Neuronal stem cell (in vitro differentiated cells): ENCODE measurements around the gene SYNPO.

Source experiments
- DNase-seq: peaks from one replicate; pipeline ENCODE4 v3.0.0-alpha.2; 2013; ENCODE audit warnings: low spot score
- H2AFZ ChIP-seq: one replicate; pipeline ENCODE4 v1.6.1; 2013; ENCODE audit warnings: mild to moderate bottlenecking, low read length, inconsistent platforms
- H2AK5ac ChIP-seq: 2 replicates; pipeline ENCODE4 v1.6.1; 2013; ENCODE audit warnings: low read depth, mild to moderate bottlenecking, inconsistent platforms, low read length, moderate library complexity, mixed read lengths
- H2BK120ac ChIP-seq: 2 replicates; pipeline ENCODE4 v1.6.1; 2013; ENCODE audit warnings: low read depth, mild to moderate bottlenecking, inconsistent platforms, low read length, moderate library complexity, mixed read lengths
- H2BK12ac ChIP-seq: one replicate; pipeline ENCODE4 v1.6.1; 2013; ENCODE audit warnings: low read length, inconsistent platforms
- H2BK15ac ChIP-seq: 2 replicates; pipeline ENCODE4 v1.6.1; 2013; ENCODE audit warnings: mild to moderate bottlenecking, low read length, inconsistent platforms, mixed read lengths
- H2BK5ac ChIP-seq: one replicate; pipeline ENCODE4 v1.6.1; 2013; ENCODE audit warnings: inconsistent platforms, mild to moderate bottlenecking, low read length, moderate library complexity
- H3K14ac ChIP-seq: one replicate; pipeline ENCODE4 v1.6.1; 2013; ENCODE audit warnings: low read length, inconsistent platforms
- H3K18ac ChIP-seq: 2 replicates; pipeline ENCODE4 v1.6.1; 2013; ENCODE audit warnings: low read length, inconsistent platforms
- H3K23ac ChIP-seq: 2 replicates; pipeline ENCODE4 v1.6.1; 2013; ENCODE audit warnings: low read depth, mild to moderate bottlenecking, mixed read lengths, low read length, inconsistent platforms; ENCODE audit not compliant: poor library complexity
- H3K27ac ChIP-seq: replicated peaks from 3 replicates; pipeline ENCODE4 v1.5.1; 2013; ENCODE audit warnings: low read length, inconsistent platforms
- H3K27me3 ChIP-seq, 3 experiments: 2 replicates each; pipeline ENCODE4 v1.6.1; 2013; ENCODE audit warnings: low read length in 3 of 3, mild to moderate bottlenecking in 2 of 3, inconsistent platforms in 1 of 3, low read depth in 1 of 3, mixed read lengths in 1 of 3, moderate library complexity in 1 of 3; ENCODE audit not compliant: control insufficient read depth in 3 of 3, insufficient read depth in 3 of 3
- H3K36me3 ChIP-seq, 2 donors: replicated peaks in 1 of 2; 2 replicates each; pipeline ENCODE4 v1.6.1; 2013; ENCODE audit warnings: low read length in 2 of 2; ENCODE audit not compliant: control insufficient read depth in 2 of 2, insufficient read depth in 2 of 2
- H3K4ac ChIP-seq: 2 replicates; pipeline ENCODE4 v1.6.1; 2013; ENCODE audit warnings: inconsistent platforms, mild to moderate bottlenecking, low read length, moderate library complexity
- H3K4me1 ChIP-seq, 2 donors: 1 replicate in 1 of 2; 2 replicates in 1 of 2; pipeline ENCODE4 v1.6.1; 2013; ENCODE audit warnings: low read length in 2 of 2, low read depth in 1 of 2; ENCODE audit not compliant: control insufficient read depth in 2 of 2, insufficient read depth in 1 of 2
- H3K4me2 ChIP-seq: one replicate; pipeline ENCODE4 v1.6.1; 2013; ENCODE audit warnings: mild to moderate bottlenecking, low read length, inconsistent platforms; ENCODE audit not compliant: insufficient read depth, poor library complexity, severe bottlenecking
- H3K4me3 ChIP-seq, 2 donors: 2 replicates each; pipeline ENCODE4 v1.5.1; 2013; ENCODE audit warnings: low read length in 2 of 2, mild to moderate bottlenecking in 2 of 2, inconsistent platforms in 1 of 2, moderate library complexity in 1 of 2
- H3K79me1 ChIP-seq: one replicate; pipeline ENCODE4 v1.6.1; 2013; ENCODE audit warnings: low read depth, mild to moderate bottlenecking, inconsistent platforms, low read length, moderate library complexity
- H3K9ac ChIP-seq: one replicate; pipeline ENCODE4 v1.6.1; 2013; ENCODE audit warnings: mild to moderate bottlenecking, low read depth, low read length, inconsistent platforms; ENCODE audit not compliant: poor library complexity
- H3K9me3 ChIP-seq, 2 donors: replicated peaks in 1 of 2; 2 replicates each; pipeline versions ENCODE3 to v1.6.1; 2013; ENCODE audit warnings: low read length in 2 of 2, mild to moderate bottlenecking in 2 of 2, inconsistent platforms in 1 of 2, low read depth in 1 of 2, mixed read lengths in 1 of 2, moderate library complexity in 1 of 2; ENCODE audit not compliant: control insufficient read depth in 2 of 2, insufficient read depth in 1 of 2
- H4K8ac ChIP-seq: one replicate; pipeline ENCODE4 v1.6.1; 2013; ENCODE audit warnings: low read depth, mild to moderate bottlenecking, inconsistent platforms, low read length, moderate library complexity
- H4K91ac ChIP-seq: one replicate; pipeline ENCODE4 v1.6.1; 2013; ENCODE audit warnings: low read length, low read depth, mild to moderate bottlenecking, inconsistent platforms; ENCODE audit not compliant: poor library complexity
- WGBS, 2 donors: extraction: QIAGEN DNeasy Blood & Tissue Kit; methylation state at CpG; one replicate each; pipeline ENCODE4 v1.1.7; 2013; ENCODE audit warnings: missing lambda C conversion rate in 2 of 2, mixed read lengths in 1 of 2; ENCODE audit not compliant: insufficient read length in 2 of 2, insufficient replicate concordance in 1 of 2; ENCODE audit errors: extremely low coverage in 2 of 2; 5-methylcytosine and 5-hydroxymethylcytosine counted together

Gene SYNPO

DNA sequence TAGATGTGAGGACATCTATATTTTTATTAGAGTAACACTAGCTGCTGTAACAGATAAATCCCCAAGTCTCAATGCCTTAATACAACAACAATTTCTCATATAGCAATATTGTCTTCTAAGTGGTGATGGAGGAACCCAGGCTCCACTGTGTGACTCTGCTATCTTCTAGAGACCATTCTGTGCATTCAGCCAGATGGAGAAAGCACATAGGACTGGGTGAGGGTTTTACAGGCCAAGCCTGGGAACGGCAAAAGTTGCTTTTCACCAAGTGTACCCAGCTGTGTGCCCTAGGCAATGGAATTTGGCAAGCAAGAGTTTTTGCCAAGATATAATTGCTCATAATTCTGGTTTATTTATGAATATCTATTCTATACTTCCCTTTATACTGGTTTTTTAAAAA, 48.7 kb downstream of the SYNPO start:
- Histone ChIP-seq H3K79me1 (no peaks in the 10 kb centered on the region), H2BK120ac (no peak overlapping the region), H3K4me1 (no peaks in the 10 kb centered on the region), H3K27me3 (no peaks in the 10 kb centered on the region), H3K9ac (no peak overlapping the region), H3K9me3 (no peaks in the 10 kb centered on the region), H3K14ac (no peak overlapping the region), H4K8ac (no peak overlapping the region), H3K27ac (no peak overlapping the region), H3K23ac (no peak overlapping the region), H3K4me3 (no peak overlapping the region), H3K4me2 (no peak overlapping the region), H2BK12ac (no peak overlapping the region), H2AFZ (no peak overlapping the region), H2BK5ac (no peak overlapping the region), H2BK15ac (no peak overlapping the region), H3K18ac (no peak overlapping the region), H2AK5ac (no peak overlapping the region), H3K36me3 (peaks cover 30 to 50% of the 10 kb centered on the region in 2 donors), H3K4ac (no peak overlapping the region), H4K91ac (no peak overlapping the region)
- WGBS, 2 donors, result no CpG with 5 or more reads among the region's 1 CpG
- DNase-seq, result no peak

DNA sequence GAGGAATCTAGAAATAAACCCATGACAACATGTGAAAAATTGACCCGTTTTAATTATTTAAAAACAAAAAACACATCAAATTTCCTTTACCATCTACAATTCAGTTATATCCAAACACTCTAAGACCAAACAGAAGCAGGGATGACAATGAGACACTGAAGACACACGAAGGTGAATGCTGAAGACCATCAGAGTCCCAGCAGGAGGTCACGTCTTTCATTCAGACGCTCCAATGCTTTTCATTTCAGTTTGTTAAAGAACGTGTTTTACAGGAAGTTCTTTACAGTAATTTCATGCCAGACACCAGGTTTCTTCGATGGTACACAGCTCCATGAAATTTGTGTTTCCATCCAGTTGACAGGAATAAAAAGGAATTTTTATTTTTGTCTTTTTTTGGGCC, 50.3 kb downstream of the SYNPO start:
- Histone ChIP-seq H3K14ac (no peak overlapping the region), H2BK120ac (no peak overlapping the region), H3K27ac (no peak overlapping the region), H3K4me1 (no peaks in the 10 kb centered on the region), H3K18ac (no peak overlapping the region), H3K9ac (no peak overlapping the region), H3K4ac (no peak overlapping the region), H3K23ac (no peak overlapping the region), H2BK5ac (no peak overlapping the region), H3K4me2 (no peak overlapping the region), H4K91ac (no peak overlapping the region), H2BK15ac (no peak overlapping the region), H3K27me3 (no peaks in the 10 kb centered on the region), H4K8ac (no peak overlapping the region), H3K9me3 (no peaks in the 10 kb centered on the region), H3K79me1 (no peaks in the 10 kb centered on the region), H2BK12ac (no peak overlapping the region), H2AFZ (no peak overlapping the region), H3K4me3 (no peak overlapping the region), H2AK5ac (no peak overlapping the region), H3K36me3 (peaks cover 38 to 66% of the 10 kb centered on the region in 2 donors)
- DNase-seq, result no peak
- WGBS, 2 donors, result 100% methylated on average over 1 of the region's 6 CpGs; no CpG with 5 or more reads in 1 of the 2 donors

DNA sequence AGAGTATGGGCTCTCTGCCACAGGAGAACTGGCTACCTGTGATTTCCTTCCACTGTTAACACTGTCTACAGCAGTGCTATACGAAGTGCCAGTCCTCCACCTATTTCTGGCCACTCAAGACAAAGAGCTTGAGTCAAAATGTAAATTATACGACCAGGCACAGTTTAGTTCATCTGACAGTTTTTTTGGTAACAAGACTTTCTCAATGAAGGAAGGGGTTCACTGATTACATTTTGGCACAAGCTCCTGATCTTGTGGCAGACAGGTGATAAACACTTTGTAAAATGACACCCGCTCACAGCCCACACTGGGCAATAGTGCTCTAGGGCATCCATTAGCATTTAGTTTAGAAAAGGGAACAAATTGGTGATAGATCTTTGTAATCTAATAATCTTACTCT, 51.8 kb downstream of the SYNPO start:
- no peak overlapping the region for H4K91ac ChIP-seq
- no peak overlapping the region for H2BK120ac ChIP-seq
- H3K36me3 ChIP-seq, result peaks cover 47 to 82% of the 10 kb centered on the region in 2 donors
- no CpG with 5 or more reads among the region's 3 CpGs for WGBS, 2 donors
- no peak overlapping the region for H3K27ac ChIP-seq
- no peak overlapping the region for H3K14ac ChIP-seq
- no peak overlapping the region for H3K23ac ChIP-seq
- H3K4me1 ChIP-seq, result no peaks in the 10 kb centered on the region
- no peaks in the 10 kb centered on the region for H3K27me3 ChIP-seq
- H3K9me3 ChIP-seq, result no peaks in the 10 kb centered on the region
- no peak overlapping the region for H2AK5ac ChIP-seq
- no peak for DNase-seq
- no peak overlapping the region for H3K4ac ChIP-seq
- no peak overlapping the region for H2BK12ac ChIP-seq
- no peak overlapping the region for H3K18ac ChIP-seq
- no peak overlapping the region for H4K8ac ChIP-seq
- H3K9ac ChIP-seq, result no peak overlapping the region
- H3K4me3 ChIP-seq, result no peak overlapping the region
- no peak overlapping the region for H2BK5ac ChIP-seq
- no peak overlapping the region for H2AFZ ChIP-seq
- H3K79me1 ChIP-seq, result no peaks in the 10 kb centered on the region
- no peak overlapping the region for H2BK15ac ChIP-seq
- no peak overlapping the region for H3K4me2 ChIP-seq

DNA sequence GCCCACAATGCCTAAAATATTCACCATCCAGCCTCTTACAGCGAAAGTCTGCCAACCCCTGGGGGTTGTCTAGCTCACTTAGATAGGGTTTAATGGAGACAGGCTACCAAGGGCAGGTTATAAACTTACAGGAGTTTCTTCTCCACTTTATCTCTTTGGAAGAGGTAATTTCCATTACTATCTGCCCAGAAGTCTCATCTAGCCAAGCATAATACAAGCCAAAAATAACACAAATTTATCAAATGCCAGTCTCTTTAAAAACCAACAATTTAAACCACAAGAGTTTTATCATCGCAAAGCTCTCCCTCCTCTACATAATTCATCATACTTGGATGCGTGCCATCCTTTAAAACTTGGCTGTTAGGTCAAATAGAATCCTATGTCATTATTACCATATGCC, 54.2 kb downstream of the SYNPO start:
- peaks cover 1% of the 10 kb centered on the region for H3K79me1 ChIP-seq
- no peak for DNase-seq
- no peak overlapping the region for H2AFZ ChIP-seq
- no peak overlapping the region for H3K18ac ChIP-seq
- peaks cover 1 to 2% of the 10 kb centered on the region in 2 donors for H3K4me1 ChIP-seq
- no peak overlapping the region for H2AK5ac ChIP-seq
- no peak overlapping the region for H3K4me3 ChIP-seq
- WGBS, 2 donors, result no CpG with 5 or more reads among the region's 3 CpGs
- no peak overlapping the region for H4K91ac ChIP-seq
- H3K4me2 ChIP-seq, result no peak overlapping the region
- H3K14ac ChIP-seq, result no peak overlapping the region
- no peaks in the 10 kb centered on the region for H3K27me3 ChIP-seq
- H4K8ac ChIP-seq, result no peak overlapping the region
- H3K4ac ChIP-seq, result no peak overlapping the region
- H2BK15ac ChIP-seq, result no peak overlapping the region
- no peak overlapping the region for H2BK120ac ChIP-seq
- no peaks in the 10 kb centered on the region for H3K9me3 ChIP-seq
- no peak overlapping the region for H3K23ac ChIP-seq
- no peak overlapping the region for H2BK5ac ChIP-seq
- H2BK12ac ChIP-seq, result no peak overlapping the region
- H3K9ac ChIP-seq, result no peak overlapping the region
- peaks cover 52 to 95% of the 10 kb centered on the region in 2 donors for H3K36me3 ChIP-seq
- H3K27ac ChIP-seq, result no peak overlapping the region
